ENCODE results near the gene XYLT1.

The XYLT1 gene

DNA sequence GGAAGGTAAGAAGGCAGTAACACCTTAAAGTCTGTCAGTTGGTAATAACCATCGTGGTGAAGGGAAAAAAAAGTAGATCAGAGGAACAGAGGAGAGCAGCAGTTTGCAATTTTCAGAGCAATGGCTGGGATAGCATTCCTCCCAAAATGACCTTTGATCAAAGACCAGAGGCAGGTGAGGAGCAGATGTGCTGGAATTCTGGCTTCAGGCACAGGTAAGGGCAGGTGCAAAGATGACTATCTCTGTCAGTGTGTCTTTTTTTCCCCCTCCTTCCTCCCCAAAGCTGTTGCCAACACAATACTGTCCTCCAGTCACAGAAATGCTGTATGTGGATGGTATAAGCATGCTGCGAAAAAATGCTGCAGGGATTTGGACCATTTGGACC lies 166.7 kb downstream of the XYLT1 start:
- H3K36me3 ChIP-seq (replicated peaks) = no peaks in the 10 kb centered on the region
- TF ChIP-seq, protein P1, sequence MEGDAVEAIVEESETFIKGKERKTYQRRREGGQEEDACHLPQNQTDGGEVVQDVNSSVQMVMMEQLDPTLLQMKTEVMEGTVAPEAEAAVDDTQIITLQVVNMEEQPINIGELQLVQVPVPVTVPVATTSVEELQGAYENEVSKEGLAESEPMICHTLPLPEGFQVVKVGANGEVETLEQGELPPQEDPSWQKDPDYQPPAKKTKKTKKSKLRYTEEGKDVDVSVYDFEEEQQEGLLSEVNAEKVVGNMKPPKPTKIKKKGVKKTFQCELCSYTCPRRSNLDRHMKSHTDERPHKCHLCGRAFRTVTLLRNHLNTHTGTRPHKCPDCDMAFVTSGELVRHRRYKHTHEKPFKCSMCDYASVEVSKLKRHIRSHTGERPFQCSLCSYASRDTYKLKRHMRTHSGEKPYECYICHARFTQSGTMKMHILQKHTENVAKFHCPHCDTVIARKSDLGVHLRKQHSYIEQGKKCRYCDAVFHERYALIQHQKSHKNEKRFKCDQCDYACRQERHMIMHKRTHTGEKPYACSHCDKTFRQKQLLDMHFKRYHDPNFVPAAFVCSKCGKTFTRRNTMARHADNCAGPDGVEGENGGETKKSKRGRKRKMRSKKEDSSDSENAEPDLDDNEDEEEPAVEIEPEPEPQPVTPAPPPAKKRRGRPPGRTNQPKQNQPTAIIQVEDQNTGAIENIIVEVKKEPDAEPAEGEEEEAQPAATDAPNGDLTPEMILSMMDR (IDR thresholded peaks at IDR 0.05; ENCODE audit: low read depth, low read length, missing control alignments) = no peak
- no peak for DNase-seq
- no peak overlapping the region for H3K27ac ChIP-seq
- no peak overlapping the region for H3K4me3 ChIP-seq (ENCODE audit: low read depth, low read length)
- in situ Hi-C loops (cut with HindIII; ENCODE audit: low pct_ligation_motif_present, low sequenced_read_pairs) = no loop called here
- no peaks in the 10 kb centered on the region for H3K27me3 ChIP-seq (replicated peaks)

DNA sequence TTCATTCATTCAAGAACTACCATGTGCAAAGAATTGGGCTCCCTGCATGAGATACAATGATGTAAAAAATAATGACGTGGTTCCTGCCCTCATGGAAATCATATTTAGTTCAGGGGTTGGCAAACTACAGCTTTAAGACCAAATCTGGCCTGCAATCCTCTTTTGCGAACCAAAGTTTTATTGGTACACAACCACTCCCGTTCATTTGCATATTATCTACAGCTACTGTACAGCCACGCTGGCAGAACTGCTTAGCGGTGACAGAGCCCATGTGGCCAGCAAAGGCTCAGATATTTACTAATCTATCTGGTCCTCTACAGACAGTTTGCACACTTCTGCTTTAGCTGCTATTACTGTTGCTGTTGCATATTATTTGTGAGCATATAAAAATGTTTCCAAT lies 167.7 kb downstream of the XYLT1 start:
- TF ChIP-seq, protein P1 (IDR thresholded peaks at IDR 0.05; ENCODE audit: low read depth, low read length, missing control alignments) = no peak
- DNase-seq = no peak
- Histone ChIP-seq H3K27me3 (replicated peaks) (no peaks in the 10 kb centered on the region), H3K36me3 (replicated peaks) (no peaks in the 10 kb centered on the region), H3K4me3 (ENCODE audit: low read depth, low read length) (no peak overlapping the region), H3K27ac (no peak overlapping the region)
- in situ Hi-C loops (cut with HindIII; ENCODE audit: low pct_ligation_motif_present, low sequenced_read_pairs) = no loop called here

DNA sequence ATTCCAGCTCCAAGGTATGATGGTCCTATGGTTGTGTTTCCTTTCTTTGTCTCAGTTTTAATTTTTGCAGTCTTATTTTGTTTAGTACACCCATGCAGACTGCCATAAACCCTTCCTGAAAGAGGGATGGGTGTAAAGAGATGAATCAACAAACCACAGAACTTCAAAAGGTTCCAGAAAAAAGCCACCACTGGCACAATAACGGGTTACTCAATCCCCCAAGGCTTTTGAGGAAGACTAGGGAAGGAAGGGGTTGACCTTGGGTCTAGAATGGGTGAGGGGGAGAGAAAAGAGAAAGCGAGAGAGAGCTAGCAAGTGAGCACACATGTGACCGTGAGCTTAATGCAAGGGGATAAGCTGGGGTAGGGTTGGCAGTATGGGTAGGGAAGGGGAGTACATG lies 168.1 kb downstream of the XYLT1 start:
- Histone ChIP-seq H3K27ac (no peak overlapping the region), H3K36me3 (replicated peaks) (no peaks in the 10 kb centered on the region), H3K27me3 (replicated peaks) (no peaks in the 10 kb centered on the region), H3K4me3 (ENCODE audit: low read depth, low read length) (no peak overlapping the region)
- TF ChIP-seq, protein P1 (IDR thresholded peaks at IDR 0.05; ENCODE audit: low read depth, low read length, missing control alignments) = no peak
- no peak for DNase-seq
- in situ Hi-C loops (cut with HindIII; ENCODE audit: low pct_ligation_motif_present, low sequenced_read_pairs) = no loop called here

DNA sequence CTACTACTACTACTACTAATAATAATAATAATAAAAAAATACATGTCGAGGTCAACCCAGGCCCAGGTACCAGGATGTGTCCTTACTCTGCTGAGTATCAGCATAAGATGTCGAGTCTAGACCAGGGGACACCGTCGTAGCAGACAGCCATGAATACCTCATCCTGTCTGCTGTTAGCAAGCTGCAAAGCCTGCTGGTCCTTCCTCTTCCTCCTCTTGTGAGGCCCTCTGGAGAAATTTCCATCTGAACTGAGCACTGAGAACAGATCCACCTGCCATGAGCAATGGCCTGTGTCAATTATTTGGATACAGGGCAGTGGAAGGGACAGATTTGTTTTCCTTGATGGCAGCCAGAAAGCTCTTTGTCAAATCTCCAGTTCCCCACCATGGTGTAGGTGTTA lies 168.5 kb downstream of the XYLT1 start:
- no peak overlapping the region for H3K4me3 ChIP-seq (ENCODE audit: low read depth, low read length)
- H3K27me3 ChIP-seq (replicated peaks) = no peaks in the 10 kb centered on the region
- no peak for DNase-seq
- H3K36me3 ChIP-seq (replicated peaks) = no peaks in the 10 kb centered on the region
- no peak overlapping the region for H3K27ac ChIP-seq
- in situ Hi-C loops (cut with HindIII; ENCODE audit: low pct_ligation_motif_present, low sequenced_read_pairs) = no loop called here
- TF ChIP-seq, protein P1 (IDR thresholded peaks at IDR 0.05; ENCODE audit: low read depth, low read length, missing control alignments) = no peak

DNA sequence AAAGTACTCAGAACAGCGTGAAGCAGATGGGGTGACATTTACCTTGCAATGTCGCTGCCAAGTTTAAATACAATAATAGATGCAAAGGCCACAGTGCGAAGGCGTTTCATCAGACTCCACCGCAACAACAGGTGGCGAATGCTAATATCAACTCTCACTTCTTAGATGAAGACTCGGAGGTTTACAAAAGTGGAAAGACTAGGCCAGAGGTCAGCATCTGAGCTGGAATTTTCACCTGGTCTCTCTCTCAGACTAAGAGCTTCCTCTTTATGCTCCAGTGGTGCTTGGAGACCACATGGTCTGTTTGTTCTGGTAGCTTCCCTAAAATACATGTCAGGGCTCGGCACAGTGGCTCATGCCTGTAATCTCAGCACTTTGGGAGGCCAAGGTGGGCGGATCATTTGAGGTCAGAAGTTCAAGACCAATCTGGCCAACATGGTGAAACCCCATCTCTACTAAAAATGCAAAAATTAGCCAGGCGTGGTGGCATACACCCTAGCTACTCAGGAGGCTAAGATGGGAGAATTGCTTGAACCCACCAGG lies 169.1 kb downstream of the XYLT1 start:
- Histone ChIP-seq H3K27ac (no peak overlapping the region), H3K36me3 (replicated peaks) (no peaks in the 10 kb centered on the region), H3K27me3 (replicated peaks) (no peaks in the 10 kb centered on the region), H3K4me3 (ENCODE audit: low read depth, low read length) (no peak overlapping the region)
- TF ChIP-seq, protein P1 (IDR thresholded peaks at IDR 0.05; ENCODE audit: low read depth, low read length, missing control alignments) = no peak
- in situ Hi-C loops (cut with HindIII; ENCODE audit: low pct_ligation_motif_present, low sequenced_read_pairs) = no loop called here
- DNase-seq = no peak

DNA sequence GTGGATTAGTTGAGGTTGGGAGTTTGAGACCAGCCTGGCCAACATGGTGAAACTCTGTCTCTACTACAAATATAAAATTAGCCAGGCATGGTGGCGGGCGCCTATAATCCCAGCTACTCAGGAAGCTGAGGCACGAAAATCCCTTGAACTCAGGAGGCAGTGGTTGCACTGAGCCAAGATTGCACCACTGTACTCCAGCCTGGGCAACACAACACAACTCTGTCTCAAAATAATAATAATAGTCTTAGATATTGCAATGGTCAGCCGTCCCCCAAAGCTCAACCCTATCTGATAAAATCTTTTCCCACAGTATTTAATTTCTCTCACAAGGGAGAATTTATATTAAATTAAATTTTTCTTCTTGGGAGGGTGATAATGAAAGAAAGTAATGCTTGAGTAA lies 169.6 kb downstream of the XYLT1 start:
- in situ Hi-C loops (cut with HindIII; ENCODE audit: low pct_ligation_motif_present, low sequenced_read_pairs) = no loop called here
- H3K4me3 ChIP-seq (ENCODE audit: low read depth, low read length) = no peak overlapping the region
- no peak for DNase-seq
- no peak overlapping the region for H3K27ac ChIP-seq
- H3K27me3 ChIP-seq (replicated peaks) = no peaks in the 10 kb centered on the region
- TF ChIP-seq, protein P1 (IDR thresholded peaks at IDR 0.05; ENCODE audit: low read depth, low read length, missing control alignments) = no peak
- no peaks in the 10 kb centered on the region for H3K36me3 ChIP-seq (replicated peaks)

Measured in brain microvascular endothelial cell (primary cell).